ENCODE measurements around the gene RPLP2.

GRCh38 chr11:849104-849824 is 39.5 kb downstream of the RPLP2 start:
- TF ChIP-seq, protein P1, sequence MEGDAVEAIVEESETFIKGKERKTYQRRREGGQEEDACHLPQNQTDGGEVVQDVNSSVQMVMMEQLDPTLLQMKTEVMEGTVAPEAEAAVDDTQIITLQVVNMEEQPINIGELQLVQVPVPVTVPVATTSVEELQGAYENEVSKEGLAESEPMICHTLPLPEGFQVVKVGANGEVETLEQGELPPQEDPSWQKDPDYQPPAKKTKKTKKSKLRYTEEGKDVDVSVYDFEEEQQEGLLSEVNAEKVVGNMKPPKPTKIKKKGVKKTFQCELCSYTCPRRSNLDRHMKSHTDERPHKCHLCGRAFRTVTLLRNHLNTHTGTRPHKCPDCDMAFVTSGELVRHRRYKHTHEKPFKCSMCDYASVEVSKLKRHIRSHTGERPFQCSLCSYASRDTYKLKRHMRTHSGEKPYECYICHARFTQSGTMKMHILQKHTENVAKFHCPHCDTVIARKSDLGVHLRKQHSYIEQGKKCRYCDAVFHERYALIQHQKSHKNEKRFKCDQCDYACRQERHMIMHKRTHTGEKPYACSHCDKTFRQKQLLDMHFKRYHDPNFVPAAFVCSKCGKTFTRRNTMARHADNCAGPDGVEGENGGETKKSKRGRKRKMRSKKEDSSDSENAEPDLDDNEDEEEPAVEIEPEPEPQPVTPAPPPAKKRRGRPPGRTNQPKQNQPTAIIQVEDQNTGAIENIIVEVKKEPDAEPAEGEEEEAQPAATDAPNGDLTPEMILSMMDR (conservative IDR thresholded peaks at IDR 0.05; ENCODE audit: low read depth, low read length), result no peak
- TF ChIP-seq BHLHE40 (IDR thresholded peaks at IDR 0.05; ENCODE audit: low read depth, low read length) (no peak), RCOR1 (IDR thresholded peaks at IDR 0.05; ENCODE audit: insufficient replicate concordance, low read length) (no peak), POLR2A (IDR thresholded peaks at IDR 0.05; ENCODE audit: low read depth, low read length) (no peak), MAFK (IDR thresholded peaks at IDR 0.05; ENCODE audit: low read depth, low read length) (no peak), SMC3 (IDR thresholded peaks at IDR 0.05; ENCODE audit: low read depth, low read length) (no peak), RAD21 (IDR thresholded peaks at IDR 0.05; ENCODE audit: low read length) (no peak), RFX5 (IDR thresholded peaks at IDR 0.05; ENCODE audit: low read depth, low read length) (no peak), MXI1 (IDR thresholded peaks at IDR 0.05; ENCODE audit: borderline replicate concordance, low read depth, low read length) (no peak), FOS (IDR thresholded peaks at IDR 0.05; ENCODE audit: low read depth, low read length) (no peak), CHD1 (IDR thresholded peaks at IDR 0.05; ENCODE audit: low read depth, low read length) (no peak), CEBPB (IDR thresholded peaks at IDR 0.05; ENCODE audit: low read depth, low read length) (no peak)
- TF ChIP-seq, protein P2, sequence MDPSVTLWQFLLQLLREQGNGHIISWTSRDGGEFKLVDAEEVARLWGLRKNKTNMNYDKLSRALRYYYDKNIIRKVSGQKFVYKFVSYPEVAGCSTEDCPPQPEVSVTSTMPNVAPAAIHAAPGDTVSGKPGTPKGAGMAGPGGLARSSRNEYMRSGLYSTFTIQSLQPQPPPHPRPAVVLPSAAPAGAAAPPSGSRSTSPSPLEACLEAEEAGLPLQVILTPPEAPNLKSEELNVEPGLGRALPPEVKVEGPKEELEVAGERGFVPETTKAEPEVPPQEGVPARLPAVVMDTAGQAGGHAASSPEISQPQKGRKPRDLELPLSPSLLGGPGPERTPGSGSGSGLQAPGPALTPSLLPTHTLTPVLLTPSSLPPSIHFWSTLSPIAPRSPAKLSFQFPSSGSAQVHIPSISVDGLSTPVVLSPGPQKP (IDR thresholded peaks at IDR 0.05; ENCODE audit: borderline replicate concordance, low read depth, low read length), result no peak
- TF ChIP-seq, protein P3, sequence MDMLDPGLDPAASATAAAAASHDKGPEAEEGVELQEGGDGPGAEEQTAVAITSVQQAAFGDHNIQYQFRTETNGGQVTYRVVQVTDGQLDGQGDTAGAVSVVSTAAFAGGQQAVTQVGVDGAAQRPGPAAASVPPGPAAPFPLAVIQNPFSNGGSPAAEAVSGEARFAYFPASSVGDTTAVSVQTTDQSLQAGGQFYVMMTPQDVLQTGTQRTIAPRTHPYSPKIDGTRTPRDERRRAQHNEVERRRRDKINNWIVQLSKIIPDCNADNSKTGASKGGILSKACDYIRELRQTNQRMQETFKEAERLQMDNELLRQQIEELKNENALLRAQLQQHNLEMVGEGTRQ (IDR thresholded peaks at IDR 0.05; ENCODE audit: low read depth, low read length), result no peak
